Kidney (tissue), 14 donors: ENCODE data around the gene C22orf31. TPM values are rescaled to one million over a fixed set of nuclear protein-coding genes. Genes with fewer than 3 reads are reported as not detected.
"Not testable (repeated sequence)": the region's sequence is repeated elsewhere in the genome, so short reads cannot be mapped to it uniquely, and the experiment has no call there.

ENCODE experiments used
- DNase-seq, 5 donors: peaks; one replicate each; pipeline ENCODE4 v3.0.0-alpha.2; 2013 to 2020
- FAIRE-seq: peaks from 2 replicates; lab custom pipeline; 2012; peaks lifted over from hg19 to GRCh38; lab: Jason Lieb, UNC
- H3K27ac ChIP-seq, 2 donors: one replicate each; pipeline ENCODE4 v1.7.0; 2013; ENCODE audit warnings: low read depth in 2 of 2, low read length in 2 of 2, inconsistent platforms in 1 of 2
- H3K27me3 ChIP-seq: one replicate; pipeline ENCODE4 v1.7.1; 2013; ENCODE audit warnings: low read length, inconsistent platforms; ENCODE audit not compliant: control insufficient read depth, insufficient read depth
- H3K36me3 ChIP-seq, 3 donors: one replicate each; pipeline versions ENCODE4 v1.7.0 to v1.7.1; 2013; ENCODE audit warnings: low read length in 3 of 3, control low read depth in 1 of 3, inconsistent platforms in 1 of 3; ENCODE audit not compliant: insufficient read depth in 3 of 3, control insufficient read depth in 2 of 3
- H3K4me1 ChIP-seq, 3 donors: one replicate each; pipeline versions ENCODE4 v1.7.0 to v1.7.1; 2013; ENCODE audit warnings: low read length in 3 of 3, inconsistent platforms in 1 of 3, low read depth in 1 of 3; ENCODE audit not compliant: control insufficient read depth in 2 of 3, insufficient read depth in 2 of 3
- H3K4me3 ChIP-seq, 3 donors: one replicate each; pipeline versions ENCODE4 v1.7.0 to v1.8.1; 2013; ENCODE audit warnings: low read length in 3 of 3, control low read depth in 1 of 3, inconsistent platforms in 1 of 3
- H3K9ac ChIP-seq, 3 donors: one replicate each; pipeline versions ENCODE4 v1.7.0 to v1.7.1; 2013; ENCODE audit warnings: low read length in 3 of 3, control low read depth in 1 of 3, inconsistent platforms in 1 of 3
- H3K9me3 ChIP-seq, 3 donors: one replicate each; pipeline versions ENCODE4 v1.7.0 to v1.7.1; 2013; ENCODE audit warnings: low read length in 3 of 3, control low read depth in 1 of 3, inconsistent platforms in 1 of 3; ENCODE audit not compliant: control insufficient read depth in 2 of 3, insufficient read depth in 1 of 3
- intact Hi-C: fragments of 100-400 bp; cut with DNase I; formaldehyde crosslinking; loops from one replicate; pipeline ENCODE4 v1.11.1; 2022
- polyA plus RNA-seq: library from polyadenylated mRNA; stranded (reverse); fragments of 350-450 nt; fragmentation: Illumina TruSeq; extraction: RNeasy Lipid Tissue Mini Kit (QIAGEN cat#74804); gene quantifications from one replicate; pipeline ENCODE4 v1.2.3, GENCODE V29; 2014; ENCODE audit warnings: low read depth, low replicate concordance; ENCODE audit not compliant: insufficient read depth
- total RNA-seq: library from RNA; stranded (reverse); fragmentation: NEBNext Ultra II Directional; extraction: Animal tissue kit (Norgen Biotek cat#: 25700); gene quantifications from one replicate; pipeline ENCODE4 v1.2.1, GENCODE V29; 2021
- TF ChIP-seq, protein P1 (sequence below): IDR thresholded peaks from 3 replicates; pipeline ENCODE4 v1.5.1; 2012; ENCODE audit warnings: mild to moderate bottlenecking, moderate library complexity, borderline replicate concordance; ENCODE audit not compliant: insufficient read depth; ENCODE audit errors: extremely low read depth
- donor health status: control.
- donor health status: control.
- donor health status: control.
- donor health status: control.
- donor health status: control.
- donor health status: DM: yes; HTN: yes; CAD: no.
- donor health status: Normal renal cell carcinoma (clear cell type).

C22orf31 gene
- total and polyA plus RNA-seq, 2 donors from 2014 or later = not detected

DNA sequence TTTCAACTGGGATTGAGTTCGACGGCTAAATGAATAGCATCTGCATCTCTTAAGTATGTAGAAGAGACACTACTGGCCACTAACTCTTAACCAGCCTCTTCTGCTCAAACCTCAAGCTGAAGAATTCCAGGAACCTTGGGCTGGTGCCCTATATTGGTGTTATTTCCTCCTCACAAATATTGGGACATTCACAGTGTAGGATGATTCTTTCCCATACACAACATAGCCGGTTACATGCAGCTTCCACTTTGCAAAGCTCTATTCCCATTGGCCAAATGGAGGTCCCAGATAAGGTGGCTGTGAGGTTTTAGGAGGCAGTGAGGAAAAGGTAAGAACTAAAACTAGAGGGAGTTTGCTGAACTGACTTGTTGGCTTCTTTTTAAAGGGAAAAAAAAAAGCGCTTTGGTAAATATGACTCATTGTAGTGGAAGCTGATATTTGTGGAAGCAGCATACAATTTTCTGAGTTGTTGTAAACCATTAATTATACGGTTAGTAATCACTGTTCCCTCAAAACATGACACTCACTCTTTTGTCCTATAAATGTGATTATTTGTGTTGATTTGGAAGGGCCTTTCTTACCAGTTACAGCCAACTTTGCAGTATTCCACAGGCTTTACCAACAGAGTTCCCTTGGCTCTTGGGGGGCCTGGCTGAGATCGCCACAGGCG is 17.6 kb downstream of the C22orf31 start:
- Histone ChIP-seq H3K27ac (no peak overlapping the region), H3K9me3 (no peaks in the 10 kb centered on the region), H3K36me3 (peaks cover 4 to 46% (median 25%) of the 10 kb centered on the region in 3 donors), H3K27me3 (no peaks in the 10 kb centered on the region), H3K9ac (no peak overlapping the region), H3K4me1 (peaks cover 0 to 4% (median 3%) of the 10 kb centered on the region in 3 donors), H3K4me3 (no peak overlapping the region)
- FAIRE-seq (no peak), DNase-seq (no peak)
- TF ChIP-seq, protein P1, sequence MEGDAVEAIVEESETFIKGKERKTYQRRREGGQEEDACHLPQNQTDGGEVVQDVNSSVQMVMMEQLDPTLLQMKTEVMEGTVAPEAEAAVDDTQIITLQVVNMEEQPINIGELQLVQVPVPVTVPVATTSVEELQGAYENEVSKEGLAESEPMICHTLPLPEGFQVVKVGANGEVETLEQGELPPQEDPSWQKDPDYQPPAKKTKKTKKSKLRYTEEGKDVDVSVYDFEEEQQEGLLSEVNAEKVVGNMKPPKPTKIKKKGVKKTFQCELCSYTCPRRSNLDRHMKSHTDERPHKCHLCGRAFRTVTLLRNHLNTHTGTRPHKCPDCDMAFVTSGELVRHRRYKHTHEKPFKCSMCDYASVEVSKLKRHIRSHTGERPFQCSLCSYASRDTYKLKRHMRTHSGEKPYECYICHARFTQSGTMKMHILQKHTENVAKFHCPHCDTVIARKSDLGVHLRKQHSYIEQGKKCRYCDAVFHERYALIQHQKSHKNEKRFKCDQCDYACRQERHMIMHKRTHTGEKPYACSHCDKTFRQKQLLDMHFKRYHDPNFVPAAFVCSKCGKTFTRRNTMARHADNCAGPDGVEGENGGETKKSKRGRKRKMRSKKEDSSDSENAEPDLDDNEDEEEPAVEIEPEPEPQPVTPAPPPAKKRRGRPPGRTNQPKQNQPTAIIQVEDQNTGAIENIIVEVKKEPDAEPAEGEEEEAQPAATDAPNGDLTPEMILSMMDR = no peak
- intact Hi-C loops = loop anchor here (5.0 kb wide), 1 partner anchor 187 kb away; no protein-coding TSS in a partner anchor

GRCh38 chr22:29041408-29041807 is 20.2 kb downstream of the C22orf31 start:
- Histone ChIP-seq H3K9ac (no peak overlapping the region), H3K27me3 (no peaks in the 10 kb centered on the region), H3K4me1 (peaks cover 4 to 7% (median 6%) of the 10 kb centered on the region in 3 donors), H3K4me3 (no peak overlapping the region), H3K9me3 (no peaks in the 10 kb centered on the region), H3K36me3 (peaks cover 4 to 20% (median 11%) of the 10 kb centered on the region in 3 donors), H3K27ac (no peak overlapping the region)
- FAIRE-seq = no peak
- intact Hi-C loops = loop anchor here (5.0 kb wide), 1 partner anchor 184 kb away; no protein-coding TSS in a partner anchor
- no peak for DNase-seq
- TF ChIP-seq, protein P1 = no peak

GRCh38 chr22:29040385-29041275 is 21.0 kb downstream of the C22orf31 start:
- peak; percentile 66 for FAIRE-seq
- Histone ChIP-seq H3K4me1 (peaks cover 4 to 7% (median 6%) of the 10 kb centered on the region in 3 donors), H3K27me3 (no peaks in the 10 kb centered on the region), H3K4me3 (no peak overlapping the region), H3K9me3 (no peaks in the 10 kb centered on the region), H3K36me3 (peaks cover 2 to 13% (median 6%) of the 10 kb centered on the region in 3 donors), H3K9ac (no peak overlapping the region), H3K27ac (no peak overlapping the region)
- intact Hi-C loops = loop anchor here (5.0 kb wide), 1 partner anchor 183 kb away; no protein-coding TSS in a partner anchor
- DNase-seq = peak in 3 of 5 donors; percentile 79 to 90 (median 89)
- TF ChIP-seq, protein P1 = peak; percentile 99

DNA sequence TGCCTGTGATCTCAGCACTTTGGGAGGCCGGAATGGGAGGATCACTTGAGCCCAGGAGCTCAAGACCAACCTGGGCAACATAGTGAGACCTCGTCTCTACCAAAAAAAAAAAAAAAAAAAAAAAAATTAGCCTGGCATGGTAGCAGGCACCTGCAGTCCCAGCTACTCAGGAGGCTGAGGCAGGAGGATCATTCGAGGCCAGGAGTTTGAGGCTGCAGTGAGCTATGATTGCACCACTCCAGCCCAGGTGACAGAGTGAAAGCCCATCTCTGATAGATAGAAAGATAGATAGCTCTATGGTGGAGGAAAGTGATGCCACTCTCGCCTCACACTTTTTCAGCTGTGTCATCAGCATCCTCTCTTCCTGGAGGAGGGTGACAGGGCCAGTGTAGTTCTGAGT is 21.9 kb downstream of the C22orf31 start:
- not testable (repeated sequence) for H3K27ac ChIP-seq, H3K9ac ChIP-seq, H3K27me3 ChIP-seq, H3K4me1 ChIP-seq, DNase-seq, FAIRE-seq, H3K9me3 ChIP-seq, H3K4me3 ChIP-seq
- intact Hi-C loops = loop anchor here (5.0 kb wide), 1 partner anchor 182 kb away; no protein-coding TSS in a partner anchor
- peaks cover 2 to 12% (median 5%) of the 10 kb centered on the region in 3 donors for H3K36me3 ChIP-seq
